Neuronal stem cell (in vitro differentiated cells): ENCODE results near the gene MAN1B1.

Experiments used
- DNase-seq: peaks from one replicate; pipeline ENCODE4 v3.0.0-alpha.2; 2013; ENCODE audit warnings: low spot score
- H2AFZ ChIP-seq: one replicate; pipeline ENCODE4 v1.6.1; 2013; ENCODE audit warnings: mild to moderate bottlenecking, low read length, inconsistent platforms
- H2AK5ac ChIP-seq: 2 replicates; pipeline ENCODE4 v1.6.1; 2013; ENCODE audit warnings: low read depth, mild to moderate bottlenecking, inconsistent platforms, low read length, moderate library complexity, mixed read lengths
- H2BK120ac ChIP-seq: 2 replicates; pipeline ENCODE4 v1.6.1; 2013; ENCODE audit warnings: low read depth, mild to moderate bottlenecking, inconsistent platforms, low read length, moderate library complexity, mixed read lengths
- H2BK12ac ChIP-seq: one replicate; pipeline ENCODE4 v1.6.1; 2013; ENCODE audit warnings: low read length, inconsistent platforms
- H2BK15ac ChIP-seq: 2 replicates; pipeline ENCODE4 v1.6.1; 2013; ENCODE audit warnings: mild to moderate bottlenecking, low read length, inconsistent platforms, mixed read lengths
- H2BK5ac ChIP-seq: one replicate; pipeline ENCODE4 v1.6.1; 2013; ENCODE audit warnings: inconsistent platforms, mild to moderate bottlenecking, low read length, moderate library complexity
- H3K14ac ChIP-seq: one replicate; pipeline ENCODE4 v1.6.1; 2013; ENCODE audit warnings: low read length, inconsistent platforms
- H3K18ac ChIP-seq: 2 replicates; pipeline ENCODE4 v1.6.1; 2013; ENCODE audit warnings: low read length, inconsistent platforms
- H3K23ac ChIP-seq: 2 replicates; pipeline ENCODE4 v1.6.1; 2013; ENCODE audit warnings: low read depth, mild to moderate bottlenecking, mixed read lengths, low read length, inconsistent platforms; ENCODE audit not compliant: poor library complexity
- H3K27ac ChIP-seq: replicated peaks from 3 replicates; pipeline ENCODE4 v1.5.1; 2013; ENCODE audit warnings: low read length, inconsistent platforms
- H3K27me3 ChIP-seq, 3 experiments: 2 replicates each; pipeline ENCODE4 v1.6.1; 2013; ENCODE audit warnings: low read length in 3 of 3, mild to moderate bottlenecking in 2 of 3, inconsistent platforms in 1 of 3, low read depth in 1 of 3, mixed read lengths in 1 of 3, moderate library complexity in 1 of 3; ENCODE audit not compliant: control insufficient read depth in 3 of 3, insufficient read depth in 3 of 3
- H3K36me3 ChIP-seq, 2 donors: replicated peaks in 1 of 2; 2 replicates each; pipeline ENCODE4 v1.6.1; 2013; ENCODE audit warnings: low read length in 2 of 2; ENCODE audit not compliant: control insufficient read depth in 2 of 2, insufficient read depth in 2 of 2
- H3K4ac ChIP-seq: 2 replicates; pipeline ENCODE4 v1.6.1; 2013; ENCODE audit warnings: inconsistent platforms, mild to moderate bottlenecking, low read length, moderate library complexity
- H3K4me1 ChIP-seq, 2 donors: 1 replicate in 1 of 2; 2 replicates in 1 of 2; pipeline ENCODE4 v1.6.1; 2013; ENCODE audit warnings: low read length in 2 of 2, low read depth in 1 of 2; ENCODE audit not compliant: control insufficient read depth in 2 of 2, insufficient read depth in 1 of 2
- H3K4me2 ChIP-seq: one replicate; pipeline ENCODE4 v1.6.1; 2013; ENCODE audit warnings: mild to moderate bottlenecking, low read length, inconsistent platforms; ENCODE audit not compliant: insufficient read depth, poor library complexity, severe bottlenecking
- H3K4me3 ChIP-seq, 2 donors: 2 replicates each; pipeline ENCODE4 v1.5.1; 2013; ENCODE audit warnings: low read length in 2 of 2, mild to moderate bottlenecking in 2 of 2, inconsistent platforms in 1 of 2, moderate library complexity in 1 of 2
- H3K79me1 ChIP-seq: one replicate; pipeline ENCODE4 v1.6.1; 2013; ENCODE audit warnings: low read depth, mild to moderate bottlenecking, inconsistent platforms, low read length, moderate library complexity
- H3K9ac ChIP-seq: one replicate; pipeline ENCODE4 v1.6.1; 2013; ENCODE audit warnings: mild to moderate bottlenecking, low read depth, low read length, inconsistent platforms; ENCODE audit not compliant: poor library complexity
- H3K9me3 ChIP-seq, 2 donors: replicated peaks in 1 of 2; 2 replicates each; pipeline versions ENCODE3 to v1.6.1; 2013; ENCODE audit warnings: low read length in 2 of 2, mild to moderate bottlenecking in 2 of 2, inconsistent platforms in 1 of 2, low read depth in 1 of 2, mixed read lengths in 1 of 2, moderate library complexity in 1 of 2; ENCODE audit not compliant: control insufficient read depth in 2 of 2, insufficient read depth in 1 of 2
- H4K8ac ChIP-seq: one replicate; pipeline ENCODE4 v1.6.1; 2013; ENCODE audit warnings: low read depth, mild to moderate bottlenecking, inconsistent platforms, low read length, moderate library complexity
- H4K91ac ChIP-seq: one replicate; pipeline ENCODE4 v1.6.1; 2013; ENCODE audit warnings: low read length, low read depth, mild to moderate bottlenecking, inconsistent platforms; ENCODE audit not compliant: poor library complexity
- WGBS, 2 donors: extraction: QIAGEN DNeasy Blood & Tissue Kit; methylation state at CpG; one replicate each; pipeline ENCODE4 v1.1.7; 2013; ENCODE audit warnings: missing lambda C conversion rate in 2 of 2, mixed read lengths in 1 of 2; ENCODE audit not compliant: insufficient read length in 2 of 2, insufficient replicate concordance in 1 of 2; ENCODE audit errors: extremely low coverage in 2 of 2; 5-methylcytosine and 5-hydroxymethylcytosine counted together

The MAN1B1 gene

GRCh38 chr9:137114220-137114612 is 27.4 kb downstream of the MAN1B1 start:
- no peak overlapping the region for H4K8ac ChIP-seq
- H4K91ac ChIP-seq = no peak overlapping the region
- peak overlapping the region; percentile 44 for H3K9ac ChIP-seq
- peaks cover 0 to 34% (median 5%) of the 10 kb centered on the region in 3 experiments for H3K27me3 ChIP-seq
- peak overlapping the region; percentile 86 for H2AFZ ChIP-seq
- H3K4ac ChIP-seq = no peak overlapping the region
- H2BK5ac ChIP-seq = no peak overlapping the region
- peaks cover 0 to 14% of the 10 kb centered on the region in 2 donors for H3K4me1 ChIP-seq
- H3K79me1 ChIP-seq = no peaks in the 10 kb centered on the region
- peak overlapping the region; percentile 96 for H3K23ac ChIP-seq
- no peak overlapping the region for H2BK12ac ChIP-seq
- H3K9me3 ChIP-seq = no peaks in the 10 kb centered on the region
- no peak for DNase-seq
- H2AK5ac ChIP-seq = no peak overlapping the region
- H2BK120ac ChIP-seq = no peak overlapping the region
- peak overlapping the region; percentile 77 for H3K4me2 ChIP-seq
- H3K4me3 ChIP-seq = peak overlapping the region in 1 of 2 donors; percentile 73
- H2BK15ac ChIP-seq = no peak overlapping the region
- peak overlapping the region; percentile 94 for H3K18ac ChIP-seq
- H3K14ac ChIP-seq = no peak overlapping the region
- H3K36me3 ChIP-seq = peaks cover 6% of the 10 kb centered on the region in 2 donors
- no CpG with 5 or more reads among the region's 45 CpGs for WGBS, 2 donors
- no peak overlapping the region for H3K27ac ChIP-seq

DNA sequence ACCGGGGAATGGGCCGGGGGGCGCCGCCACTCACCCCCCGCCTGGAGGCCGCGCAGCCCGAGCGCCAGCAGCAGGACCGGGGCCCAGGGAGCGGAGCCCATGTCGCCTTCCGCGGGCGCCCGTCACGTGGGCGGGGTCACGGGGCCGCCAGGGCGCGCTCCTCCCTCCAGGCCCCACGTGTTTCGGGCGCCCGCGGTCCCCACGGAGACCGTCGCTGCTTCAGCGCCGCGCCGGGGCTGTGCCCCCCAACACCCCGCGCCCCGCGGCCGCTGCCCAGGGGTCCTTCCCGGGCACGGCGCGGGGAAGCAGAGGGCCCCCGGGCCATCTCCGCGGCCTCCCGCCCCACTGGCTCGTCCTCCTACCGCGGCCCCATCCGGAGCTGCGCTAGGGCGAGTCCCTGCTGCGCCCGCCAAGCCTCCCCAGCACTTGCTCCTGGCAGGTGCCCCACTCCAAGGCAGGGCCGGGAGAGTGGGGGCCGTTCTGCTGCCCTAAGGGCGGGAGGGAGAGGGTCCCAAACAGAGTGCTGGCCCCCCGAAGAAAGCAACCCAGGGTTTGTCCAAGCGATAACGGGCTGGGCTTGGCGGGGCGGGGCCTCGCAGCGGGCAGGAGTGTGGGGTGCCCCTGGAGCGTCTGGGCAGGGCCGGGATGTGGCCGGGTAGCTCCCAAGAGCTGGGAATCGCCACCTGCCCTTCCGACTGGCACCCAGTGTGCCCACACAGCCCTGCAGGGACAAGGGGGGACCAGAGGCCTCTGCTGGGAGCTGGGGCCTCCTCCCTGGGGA is 28.0 kb downstream of the MAN1B1 start, which contains the start of gene DPP7:
DPP7 (minus strand) TSS at position 121 of the 781 bp plus-strand sequence; CDS start at position 101, 20 bp downstream.
- no peak within 1 kb of the TSS for H2BK12ac ChIP-seq
- H3K9ac ChIP-seq = peak within 1 kb of the TSS; percentile 81
- peak within 1 kb of the TSS; percentile 3 for H2BK120ac ChIP-seq
- H3K14ac ChIP-seq = peak within 1 kb of the TSS; percentile 90
- H3K18ac ChIP-seq = peak within 1 kb of the TSS; percentile 94
- H2BK15ac ChIP-seq = peak within 1 kb of the TSS; percentile 74
- H3K4me2 ChIP-seq = peak within 1 kb of the TSS; percentile 77
- no CpG with 5 or more reads among the region's 70 CpGs for WGBS, 2 donors
- H3K23ac ChIP-seq = peak within 1 kb of the TSS; percentile 96
- H3K79me1 ChIP-seq = no peaks in the 10 kb centered on the region
- peaks cover 3% of the 10 kb centered on the region in 2 donors for H3K36me3 ChIP-seq
- H3K27me3 ChIP-seq = peaks cover 0 to 34% (median 5%) of the 10 kb centered on the region in 3 experiments
- H3K4ac ChIP-seq = peak within 1 kb of the TSS; percentile 89
- no peak within 1 kb of the TSS for H3K27ac ChIP-seq
- H2AFZ ChIP-seq = peak within 1 kb of the TSS; percentile 86
- H3K9me3 ChIP-seq = no peaks in the 10 kb centered on the region
- H2BK5ac ChIP-seq = peak within 1 kb of the TSS; percentile 53
- H3K4me3 ChIP-seq = peak within 1 kb of the TSS in 1 of 2 donors; percentile 73
- peak within 1 kb of the TSS; percentile 97 for H2AK5ac ChIP-seq
- no peak within 1 kb of the TSS for H4K8ac ChIP-seq
- H4K91ac ChIP-seq = peak within 1 kb of the TSS; percentile 72
- DNase-seq = no peak
- peaks cover 0 to 14% of the 10 kb centered on the region in 2 donors for H3K4me1 ChIP-seq

DNA sequence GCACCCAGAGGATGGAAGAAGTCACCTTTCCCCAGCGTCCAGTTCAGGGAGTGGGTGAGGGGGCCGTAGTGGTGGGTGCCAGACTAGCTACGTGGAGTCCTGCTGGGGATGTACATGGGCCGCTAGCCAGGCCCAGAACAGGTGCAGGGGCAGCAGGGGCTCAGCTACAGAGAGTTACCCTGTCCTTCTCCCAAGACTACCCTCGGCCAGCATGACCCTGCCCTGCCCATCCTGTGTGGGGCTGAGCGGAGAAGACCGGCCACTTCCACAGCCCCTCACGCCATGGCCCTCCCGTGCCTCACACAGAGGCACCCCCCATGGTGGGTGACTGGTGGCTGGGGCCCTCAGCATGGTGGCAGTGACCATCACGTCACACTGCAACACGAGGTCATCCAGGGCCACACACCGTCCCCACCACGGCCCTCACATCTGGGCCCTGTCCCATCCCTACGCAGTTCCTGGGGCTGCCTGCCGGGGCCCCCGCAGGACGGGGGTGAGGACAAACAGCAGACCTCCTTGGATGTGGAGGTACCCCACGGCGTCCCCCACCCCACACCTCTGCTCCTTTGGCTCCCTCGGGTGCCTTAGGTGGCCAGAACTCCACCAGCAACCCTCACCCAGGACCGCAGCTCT is 28.7 kb downstream of the MAN1B1 start:
- Histone ChIP-seq H3K27ac (no peak overlapping the region), H3K4me2 (no peak overlapping the region), H2BK120ac (peak overlapping the region; percentile 3), H3K23ac (peak overlapping the region; percentile 96), H3K4me3 (no peak overlapping the region), H4K8ac (no peak overlapping the region), H3K4ac (peak overlapping the region; percentile 89), H3K18ac (peak overlapping the region; percentile 64), H2BK5ac (no peak overlapping the region), H2BK12ac (no peak overlapping the region), H3K36me3 (peaks cover 0 to 2% of the 10 kb centered on the region in 2 donors), H3K9ac (peak overlapping the region; percentile 81), H3K27me3 (peaks cover 0 to 34% (median 5%) of the 10 kb centered on the region in 3 experiments), H3K14ac (no peak overlapping the region), H2AFZ (no peak overlapping the region), H3K79me1 (no peaks in the 10 kb centered on the region), H4K91ac (peak overlapping the region; percentile 72), H3K4me1 (peaks cover 0 to 14% of the 10 kb centered on the region in 2 donors), H3K9me3 (no peaks in the 10 kb centered on the region), H2BK15ac (peak overlapping the region; percentile 74), H2AK5ac (peak overlapping the region; percentile 97)
- no peak for DNase-seq
- WGBS, 2 donors = no CpG with 5 or more reads among the region's 21 CpGs

DNA sequence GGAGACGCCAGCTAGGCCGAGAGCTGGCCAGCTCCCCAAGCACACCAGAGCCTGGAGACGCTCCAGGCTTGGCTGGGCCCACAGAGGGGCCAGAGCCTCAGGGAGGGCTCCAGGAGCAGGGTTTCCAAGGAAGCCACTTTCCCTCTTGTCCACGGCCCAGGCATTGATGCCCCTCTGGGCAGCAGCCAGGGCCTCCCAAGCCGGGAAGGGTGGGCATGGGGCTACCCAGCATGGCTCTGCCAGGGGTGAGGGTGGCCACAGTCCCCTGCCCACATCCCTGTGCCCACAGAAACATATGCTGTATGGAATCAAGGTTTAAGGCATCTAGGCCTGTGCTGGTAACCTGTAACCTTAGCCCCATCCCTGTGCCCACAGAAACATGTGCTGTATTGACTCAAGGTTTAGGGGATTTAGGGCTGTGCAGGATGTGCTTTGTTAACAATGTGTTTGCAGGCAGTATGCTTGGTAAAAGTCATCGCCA is 29.3 kb downstream of the MAN1B1 start:
- H2BK5ac ChIP-seq = no peak overlapping the region
- peak overlapping the region; percentile 74 for H2BK15ac ChIP-seq
- H3K9me3 ChIP-seq = no peaks in the 10 kb centered on the region
- no peak overlapping the region for H3K4me2 ChIP-seq
- H3K79me1 ChIP-seq = no peaks in the 10 kb centered on the region
- no peaks in the 10 kb centered on the region for H3K36me3 ChIP-seq
- peaks cover 0 to 34% (median 5%) of the 10 kb centered on the region in 3 experiments for H3K27me3 ChIP-seq
- peak overlapping the region; percentile 97 for H2AK5ac ChIP-seq
- no peak overlapping the region for H2BK120ac ChIP-seq
- no peak overlapping the region for H4K8ac ChIP-seq
- peaks cover 0 to 14% of the 10 kb centered on the region in 2 donors for H3K4me1 ChIP-seq
- peak overlapping the region; percentile 22 for H2BK12ac ChIP-seq
- peak overlapping the region; percentile 4 for H3K9ac ChIP-seq
- no peak overlapping the region for H3K4me3 ChIP-seq
- no CpG with 5 or more reads among the region's 6 CpGs for WGBS, 2 donors
- H3K18ac ChIP-seq = no peak overlapping the region
- H3K4ac ChIP-seq = no peak overlapping the region
- H2AFZ ChIP-seq = peak overlapping the region; percentile 43
- H3K27ac ChIP-seq = no peak overlapping the region
- no peak overlapping the region for H4K91ac ChIP-seq
- H3K23ac ChIP-seq = no peak overlapping the region
- H3K14ac ChIP-seq = no peak overlapping the region
- no peak for DNase-seq
